Rectal smooth muscle tissue (tissue), 1 donor: ENCODE data around the gene MZF1.

ENCODE experiments used
- H3K27ac ChIP-seq: one replicate; pipeline ENCODE4 v1.7.0; 2013; ENCODE audit warnings: low read depth, low read length, inconsistent platforms
- H3K27me3 ChIP-seq: one replicate; pipeline ENCODE4 v1.7.0; 2013; ENCODE audit warnings: low read length; ENCODE audit not compliant: control insufficient read depth, insufficient read depth
- H3K36me3 ChIP-seq: one replicate; pipeline ENCODE4 v1.7.0; 2013; ENCODE audit warnings: low read length; ENCODE audit not compliant: control insufficient read depth, insufficient read depth
- H3K4me1 ChIP-seq: one replicate; pipeline ENCODE4 v1.7.0; 2013; ENCODE audit warnings: low read length; ENCODE audit not compliant: control insufficient read depth, insufficient read depth
- H3K4me3 ChIP-seq: one replicate; pipeline ENCODE4 v1.7.0; 2013; ENCODE audit warnings: low read length
- H3K9ac ChIP-seq: one replicate; pipeline ENCODE4 v1.7.0; 2013; ENCODE audit warnings: low read length

MZF1 gene

GRCh38 chr19:58563034-58563573 lies 10.0 kb downstream of the MZF1 start:
- H3K4me1 ChIP-seq: peaks cover 14% of the 10 kb centered on the region
- peaks cover 3% of the 10 kb centered on the region for H3K27me3 ChIP-seq
- H3K36me3 ChIP-seq: peaks cover 2% of the 10 kb centered on the region
- H3K4me3 ChIP-seq: peak overlapping the region; percentile 67
- H3K9ac ChIP-seq: peak overlapping the region; percentile 36
- H3K27ac ChIP-seq: no peak overlapping the region

- H3K9ac ChIP-seq: peak overlapping the region; percentile 56
- H3K36me3 ChIP-seq: peaks cover 2% of the 10 kb centered on the region
- H3K4me1 ChIP-seq: peaks cover 14% of the 10 kb centered on the region
- peak overlapping the region; percentile 67 for H3K4me3 ChIP-seq
- H3K27ac ChIP-seq: peak overlapping the region; percentile 51
- peaks cover 3% of the 10 kb centered on the region for H3K27me3 ChIP-seq
Measured at GRCh38 chr19:58562122-58563033, 10.8 kb downstream of the MZF1 start.

GRCh38 chr19:58561373-58562121 lies 11.6 kb downstream of the MZF1 start:
- H3K9ac ChIP-seq: peak overlapping the region; percentile 27
- H3K4me1 ChIP-seq: peaks cover 20% of the 10 kb centered on the region
- peak overlapping the region; percentile 67 for H3K4me3 ChIP-seq
- H3K27me3 ChIP-seq: peaks cover 3% of the 10 kb centered on the region
- H3K27ac ChIP-seq: peak overlapping the region; percentile 51
- peaks cover 7% of the 10 kb centered on the region for H3K36me3 ChIP-seq

GRCh38 chr19:58560921-58561320 lies 12.2 kb downstream of the MZF1 start:
- Histone ChIP-seq H3K36me3 (peaks cover 10% of the 10 kb centered on the region), H3K27me3 (peaks cover 3% of the 10 kb centered on the region), H3K4me1 (peaks cover 20% of the 10 kb centered on the region), H3K4me3 (no peak overlapping the region), H3K27ac (no peak overlapping the region), H3K9ac (no peak overlapping the region)

- Histone ChIP-seq H3K4me1 (peaks cover 24% of the 10 kb centered on the region), H3K36me3 (peaks cover 10% of the 10 kb centered on the region), H3K4me3 (peak overlapping the region; percentile 98), H3K27me3 (peaks cover 3% of the 10 kb centered on the region), H3K9ac (peak overlapping the region; percentile 17), H3K27ac (no peak overlapping the region)
Measured at GRCh38 chr19:58560007-58560887, 12.9 kb downstream of the MZF1 start.

GRCh38 chr19:58559275-58560006 lies 13.7 kb downstream of the MZF1 start:
- peaks cover 3% of the 10 kb centered on the region for H3K27me3 ChIP-seq
- H3K9ac ChIP-seq: peak overlapping the region; percentile 99
- H3K27ac ChIP-seq: peak overlapping the region; percentile 99
- H3K4me1 ChIP-seq: peaks cover 25% of the 10 kb centered on the region
- H3K36me3 ChIP-seq: peaks cover 10% of the 10 kb centered on the region
- H3K4me3 ChIP-seq: peak overlapping the region; percentile 98

- Histone ChIP-seq H3K27me3 (peaks cover 3% of the 10 kb centered on the region), H3K4me1 (peaks cover 31% of the 10 kb centered on the region), H3K36me3 (peaks cover 10% of the 10 kb centered on the region), H3K9ac (peak overlapping the region; percentile 99), H3K4me3 (peak overlapping the region; percentile 98), H3K27ac (peak overlapping the region; percentile 99)
Measured at GRCh38 chr19:58558623-58559274, 14.4 kb downstream of the MZF1 start.

- H3K9ac ChIP-seq: peak within 1 kb of the TSS; percentile 99
- H3K27me3 ChIP-seq: peaks cover 3% of the 10 kb centered on the region
- peaks cover 10% of the 10 kb centered on the region for H3K36me3 ChIP-seq
- peaks cover 28% of the 10 kb centered on the region for H3K4me1 ChIP-seq
- peak within 1 kb of the TSS; percentile 99 for H3K27ac ChIP-seq
- peak within 1 kb of the TSS; percentile 98 for H3K4me3 ChIP-seq
Measured at GRCh38 chr19:58558066-58558622, 15.0 kb downstream of the MZF1 start, which contains the start of gene UBE2M. Gene UBE2M (minus strand): TSS chr19:58558611. CDS start chr19:58558381, 230 bp downstream.

GRCh38 chr19:58557221-58558065 lies 15.7 kb downstream of the MZF1 start:
- peak overlapping the region; percentile 84 for H3K27ac ChIP-seq
- peaks cover 3% of the 10 kb centered on the region for H3K27me3 ChIP-seq
- peaks cover 10% of the 10 kb centered on the region for H3K36me3 ChIP-seq
- peak overlapping the region; percentile 80 for H3K4me3 ChIP-seq
- peak overlapping the region; percentile 72 for H3K9ac ChIP-seq
- H3K4me1 ChIP-seq: peaks cover 24% of the 10 kb centered on the region

GRCh38 chr19:58556622-58557220 lies 16.4 kb downstream of the MZF1 start:
- H3K4me3 ChIP-seq: peak overlapping the region; percentile 80
- H3K36me3 ChIP-seq: peaks cover 14% of the 10 kb centered on the region
- peaks cover 18% of the 10 kb centered on the region for H3K4me1 ChIP-seq
- H3K27me3 ChIP-seq: no peaks in the 10 kb centered on the region
- no peak overlapping the region for H3K27ac ChIP-seq
- H3K9ac ChIP-seq: peak overlapping the region; percentile 72
